Measurements from ENCODE around the gene RECQL5. TPM values are rescaled to one million over a fixed set of nuclear protein-coding genes. Genes with fewer than 3 reads are reported as not detected.
A peak's percentile ranks its signal among the peaks of the same experiment; 100 is the strongest.
"Not testable (repeated sequence)": the region's sequence is repeated elsewhere in the genome, so short reads cannot be mapped to it uniquely, and the experiment has no call there.

RECQL5 gene
- polyA plus RNA-seq, 3 donors from 2014 or later = 7.0 to 18.1 (median 15.5) TPM

- peaks cover 0 to 3% (median 1%) of the 10 kb centered on the region in 3 donors for H3K27me3 Mint-ChIP-seq (ENCODE audit: low read depth in 3 of 3)
- no peak for DNase-seq
- no peak overlapping the region for H3K27ac Mint-ChIP-seq
- peaks cover 3% of the 10 kb centered on the region in 2 donors for H3K4me1 Mint-ChIP-seq
- no peaks in the 10 kb centered on the region for H3K9me3 Mint-ChIP-seq
- no peak overlapping the region for H3K4me3 Mint-ChIP-seq
- no peaks in the 10 kb centered on the region for H3K36me3 Mint-ChIP-seq
Observed at GRCh38 chr17:75640556-75641119, 26.3 kb downstream of the RECQL5 start.

GRCh38 chr17:75639771-75640555 lies 27.0 kb downstream of the RECQL5 start:
- Mint-ChIP-seq H3K9me3 (no peaks in the 10 kb centered on the region), H3K27ac (no peak overlapping the region), H3K27me3 (ENCODE audit: low read depth in 3 of 3) (peaks cover 0 to 3% (median 1%) of the 10 kb centered on the region in 3 donors), H3K4me3 (no peak overlapping the region), H3K4me1 (no peaks in the 10 kb centered on the region), H3K36me3 (no peaks in the 10 kb centered on the region)
- no peak for DNase-seq

GRCh38 chr17:75639327-75639726 lies 27.6 kb downstream of the RECQL5 start:
- Mint-ChIP-seq H3K36me3 (no peaks in the 10 kb centered on the region), H3K9me3 (no peaks in the 10 kb centered on the region), H3K4me3 (no peak overlapping the region), H3K4me1 (no peaks in the 10 kb centered on the region), H3K27ac (no peak overlapping the region), H3K27me3 (ENCODE audit: low read depth in 3 of 3) (peaks cover 0 to 3% (median 1%) of the 10 kb centered on the region in 3 donors)
- DNase-seq = no peak

GRCh38 chr17:75638893-75639292 lies 28.1 kb downstream of the RECQL5 start:
- Mint-ChIP-seq H3K36me3 (no peaks in the 10 kb centered on the region), H3K4me3 (no peak overlapping the region), H3K4me1 (peaks cover 0 to under 1% of the 10 kb centered on the region in 2 donors), H3K27me3 (ENCODE audit: low read depth in 3 of 3) (peaks cover 0 to 3% (median 1%) of the 10 kb centered on the region in 3 donors), H3K9me3 (no peaks in the 10 kb centered on the region), H3K27ac (no peak overlapping the region)
- DNase-seq = no peak

- not testable (repeated sequence) for H3K36me3 Mint-ChIP-seq; H3K27ac Mint-ChIP-seq; H3K9me3 Mint-ChIP-seq; H3K27me3 Mint-ChIP-seq (ENCODE audit: low read depth in 3 of 3); H3K4me3 Mint-ChIP-seq; H3K4me1 Mint-ChIP-seq; DNase-seq
Observed at GRCh38 chr17:75638039-75638438, 28.9 kb downstream of the RECQL5 start.

- Mint-ChIP-seq H3K4me1 (peaks cover 1 to 6% of the 10 kb centered on the region in 2 donors), H3K27me3 (ENCODE audit: low read depth in 3 of 3) (peaks cover 0 to 3% (median 3%) of the 10 kb centered on the region in 3 donors)
Observed at GRCh38 chr17:75637551-75637950, 29.4 kb downstream of the RECQL5 start.

GRCh38 chr17:75637143-75637538 lies 29.8 kb downstream of the RECQL5 start:
- peaks cover 0 to 3% (median 3%) of the 10 kb centered on the region in 3 donors for H3K27me3 Mint-ChIP-seq (ENCODE audit: low read depth in 3 of 3)
- H3K9me3 Mint-ChIP-seq = no peaks in the 10 kb centered on the region
- H3K4me1 Mint-ChIP-seq = peaks cover 1 to 6% of the 10 kb centered on the region in 2 donors
- H3K27ac Mint-ChIP-seq = no peak overlapping the region
- H3K36me3 Mint-ChIP-seq = no peaks in the 10 kb centered on the region
- no peak for DNase-seq
- H3K4me3 Mint-ChIP-seq = no peak overlapping the region

More at GRCh38 chr17:75637551-75637950, 29.4 kb downstream of the RECQL5 start:
- DNase-seq = no peak
- H3K9me3 Mint-ChIP-seq = no peaks in the 10 kb centered on the region
- no peaks in the 10 kb centered on the region for H3K36me3 Mint-ChIP-seq
- no peak overlapping the region for H3K27ac Mint-ChIP-seq
- no peak overlapping the region for H3K4me3 Mint-ChIP-seq

- H3K27me3 Mint-ChIP-seq (ENCODE audit: low read depth in 3 of 3) = peaks cover 0 to 3% (median 3%) of the 10 kb centered on the region in 3 donors
- H3K4me1 Mint-ChIP-seq = peaks cover 1 to 6% of the 10 kb centered on the region in 2 donors
- no peak overlapping the region for H3K4me3 Mint-ChIP-seq
- no peaks in the 10 kb centered on the region for H3K36me3 Mint-ChIP-seq
- peak overlapping the region in 1 of 6 donors; percentile 14 for H3K27ac Mint-ChIP-seq
- no peak for DNase-seq
- H3K9me3 Mint-ChIP-seq = no peaks in the 10 kb centered on the region
Observed at GRCh38 chr17:75636381-75637142, 30.4 kb downstream of the RECQL5 start.

GRCh38 chr17:75635610-75636202 lies 31.2 kb downstream of the RECQL5 start:
- H3K4me1 Mint-ChIP-seq = peaks cover 1 to 6% of the 10 kb centered on the region in 2 donors
- no peaks in the 10 kb centered on the region for H3K9me3 Mint-ChIP-seq
- H3K4me3 Mint-ChIP-seq = no peak overlapping the region
- H3K27me3 Mint-ChIP-seq (ENCODE audit: low read depth in 3 of 3) = peaks cover 0 to 3% (median 3%) of the 10 kb centered on the region in 3 donors
- peak overlapping the region in 1 of 6 donors; percentile 26 for H3K27ac Mint-ChIP-seq
- DNase-seq = no peak
- no peaks in the 10 kb centered on the region for H3K36me3 Mint-ChIP-seq

- DNase-seq = no peak
- H3K36me3 Mint-ChIP-seq = no peaks in the 10 kb centered on the region
- no peak overlapping the region for H3K27ac Mint-ChIP-seq
- H3K27me3 Mint-ChIP-seq (ENCODE audit: low read depth in 3 of 3) = peaks cover 0 to 3% (median 3%) of the 10 kb centered on the region in 3 donors
- H3K4me3 Mint-ChIP-seq = no peak overlapping the region
- H3K9me3 Mint-ChIP-seq = no peaks in the 10 kb centered on the region
- H3K4me1 Mint-ChIP-seq = peaks cover 1 to 6% of the 10 kb centered on the region in 2 donors
Observed at GRCh38 chr17:75634754-75635609, 32.0 kb downstream of the RECQL5 start.

GRCh38 chr17:75634376-75634740 lies 32.6 kb downstream of the RECQL5 start:
- Mint-ChIP-seq H3K4me1 (peaks cover 1 to 6% of the 10 kb centered on the region in 2 donors), H3K9me3 (no peaks in the 10 kb centered on the region), H3K27me3 (ENCODE audit: low read depth in 3 of 3) (peaks cover 0 to 3% (median 3%) of the 10 kb centered on the region in 3 donors), H3K27ac (no peak overlapping the region), H3K4me3 (no peak overlapping the region), H3K36me3 (no peaks in the 10 kb centered on the region)
- no peak for DNase-seq

- H3K27me3 Mint-ChIP-seq (ENCODE audit: low read depth in 3 of 3) = peaks cover 0 to 3% (median 3%) of the 10 kb centered on the region in 3 donors
- H3K27ac Mint-ChIP-seq = no peak overlapping the region
- peaks cover 1 to 6% of the 10 kb centered on the region in 2 donors for H3K4me1 Mint-ChIP-seq
- no peaks in the 10 kb centered on the region for H3K36me3 Mint-ChIP-seq
- no peaks in the 10 kb centered on the region for H3K9me3 Mint-ChIP-seq
- H3K4me3 Mint-ChIP-seq = no peak overlapping the region
- peak in 1 of 3 donors; percentile 24 for DNase-seq
Observed at GRCh38 chr17:75633486-75634375, 33.2 kb downstream of the RECQL5 start.

All from immature natural killer cell (primary cell).